H1 (cell line): Measurements from ENCODE around the gene AAK1.

ENCODE experiments used
- BACH1 ChIP-seq: IDR thresholded peaks from 2 replicates; pipeline ENCODE4 v1.6.1; 2012; ENCODE audit warnings: low read length, improper control_type of control experiment
- BRCA1 ChIP-seq: IDR thresholded peaks from 2 replicates; pipeline ENCODE4 v1.6.1; 2012; ENCODE audit warnings: low read depth, low read length, improper control_type of control experiment
- CTCF ChIP-seq, 3 experiments: IDR thresholded peaks; 1 replicate in 2 of 3; 2 replicates in 1 of 3; pipeline versions ENCODE4 v1.5.1 to v1.6.1; 2011; ENCODE audit warnings: low read length in 3 of 3, mild to moderate bottlenecking in 3 of 3, inconsistent platforms in 2 of 3, low read depth in 1 of 3, moderate library complexity in 1 of 3; ENCODE audit not compliant: insufficient read depth in 1 of 3; ENCODE audit errors: control extremely low read depth in 1 of 3
- E2F6 ChIP-seq: IDR thresholded peaks from 2 replicates; pipeline ENCODE4 v1.6.1; 2012; ENCODE audit warnings: inconsistent platforms
- GTF2F1 ChIP-seq: IDR thresholded peaks from 2 replicates; pipeline ENCODE4 v1.6.1; 2012; ENCODE audit warnings: low read depth, low read length, improper control_type of control experiment, borderline replicate concordance
- PHF8 ChIP-seq: fragments of 200-600 bp; sonication (generic); conservative IDR thresholded peaks from 2 replicates; pipeline ENCODE4 v1.7.1; 2012; ENCODE audit warnings: low read depth, mild to moderate bottlenecking, inconsistent platforms, low read length, moderate library complexity
- POLR2AphosphoS5 ChIP-seq: IDR thresholded peaks from 2 replicates; pipeline ENCODE4 v1.6.1; 2011; ENCODE audit warnings: low read depth, low read length
- SP1 ChIP-seq: IDR thresholded peaks from 2 replicates; pipeline ENCODE4 v1.6.1; 2011; ENCODE audit warnings: low read depth, low read length
- TAF1 ChIP-seq: IDR thresholded peaks from 2 replicates; pipeline ENCODE4 v1.6.1; 2011; ENCODE audit warnings: mild to moderate bottlenecking, low read depth, low read length

- TF ChIP-seq CTCF (IDR thresholded peaks at IDR 0.05; ENCODE audit: control extremely low read depth in 1 of 3, insufficient read depth in 1 of 3, low read depth in 1 of 3, low read length in 3 of 3) (no peak), BRCA1 (no peak), GTF2F1 (no peak), E2F6 (no peak), POLR2AphosphoS5 (no peak), PHF8 (no peak), TAF1 (no peak), BACH1 (no peak), SP1 (no peak)
Observed at GRCh38 chr2:69578198-69578540, 65.4 kb downstream of the AAK1 start.
